ENCODE results near the gene THRSP.

Gene THRSP

DNA sequence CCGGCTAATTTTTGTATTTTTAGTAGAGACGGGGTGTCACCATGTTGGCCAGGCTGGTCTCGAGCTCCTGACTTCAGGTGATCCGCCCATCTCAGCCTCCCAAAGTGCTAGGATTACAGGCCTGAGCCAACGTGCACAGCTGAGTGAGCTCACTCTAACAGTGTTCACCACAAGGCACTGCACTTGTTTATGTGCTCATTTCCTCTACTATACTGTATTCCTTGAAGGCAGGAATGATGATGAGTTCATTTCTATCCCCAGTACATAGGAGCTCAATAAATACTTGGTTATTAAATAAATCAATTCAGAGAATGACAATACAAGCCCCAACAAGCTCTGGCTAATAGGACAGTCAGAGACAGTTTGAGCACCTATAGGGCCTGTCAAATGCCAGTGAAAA is 46.7 kb downstream of the THRSP start:
- Mint-ChIP-seq H3K4me3 (no peak overlapping the region), H3K36me3 (ENCODE audit: low read depth) (peaks cover 32% of the 10 kb centered on the region), H3K27me3 (ENCODE audit: low read depth) (no peaks in the 10 kb centered on the region), H3K9me3 (no peaks in the 10 kb centered on the region), H3K4me1 (ENCODE audit: low read depth) (no peaks in the 10 kb centered on the region), H3K27ac (no peak overlapping the region)
- no peak for DNase-seq (ENCODE audit: low spot score)

GRCh38 chr11:78110830-78111229 is 47.2 kb downstream of the THRSP start:
- Mint-ChIP-seq H3K27ac (no peak overlapping the region), H3K9me3 (no peaks in the 10 kb centered on the region), H3K4me3 (no peak overlapping the region), H3K4me1 (ENCODE audit: low read depth) (no peaks in the 10 kb centered on the region), H3K36me3 (ENCODE audit: low read depth) (peaks cover 34% of the 10 kb centered on the region), H3K27me3 (ENCODE audit: low read depth) (no peaks in the 10 kb centered on the region)
- DNase-seq (ENCODE audit: low spot score): no peak

- Mint-ChIP-seq H3K4me3 (no peak overlapping the region), H3K9me3 (no peaks in the 10 kb centered on the region), H3K27me3 (ENCODE audit: low read depth) (no peaks in the 10 kb centered on the region), H3K4me1 (ENCODE audit: low read depth) (no peaks in the 10 kb centered on the region), H3K36me3 (ENCODE audit: low read depth) (peaks cover 33% of the 10 kb centered on the region), H3K27ac (no peak overlapping the region)
- no peak for DNase-seq (ENCODE audit: low spot score)
These were observed 47.6 kb downstream of the THRSP start for GRCh38 chr11:78111298-78111697.

DNA sequence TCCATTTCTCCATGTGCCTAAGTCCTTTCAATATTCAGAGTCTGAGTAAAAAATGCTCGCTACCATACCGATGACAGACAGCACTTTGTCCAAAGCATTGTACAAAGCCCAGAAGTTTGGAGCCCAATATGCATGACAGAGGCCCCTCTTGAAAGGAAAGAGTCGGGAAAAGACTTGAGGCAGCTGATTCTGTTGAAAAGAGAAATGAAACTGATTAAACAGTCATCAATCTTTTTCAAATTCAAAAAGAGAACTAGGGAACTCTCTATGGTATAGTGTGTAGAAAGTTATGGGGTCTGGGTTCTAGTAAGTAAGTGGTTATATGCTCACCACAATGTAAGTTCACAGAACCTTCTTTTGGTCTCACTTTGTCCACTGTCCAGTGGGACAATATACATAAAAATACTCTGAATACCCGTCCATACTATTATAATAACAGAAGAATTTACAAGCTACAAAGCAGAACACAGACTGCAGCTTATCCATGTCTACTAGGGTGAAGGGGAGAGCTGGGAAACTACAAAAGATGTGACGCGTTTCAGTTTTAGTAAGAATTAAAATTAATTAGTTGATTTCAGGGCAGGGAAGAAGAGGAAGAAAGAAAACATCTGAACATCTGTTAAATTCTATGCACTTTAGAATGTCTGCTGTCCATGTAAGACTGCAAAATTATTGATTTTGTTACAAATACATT is 49.1 kb downstream of the THRSP start:
- Mint-ChIP-seq H3K27me3 (ENCODE audit: low read depth) (no peaks in the 10 kb centered on the region), H3K36me3 (ENCODE audit: low read depth) (peaks cover 30% of the 10 kb centered on the region), H3K27ac (no peak overlapping the region), H3K9me3 (no peaks in the 10 kb centered on the region), H3K4me3 (no peak overlapping the region), H3K4me1 (ENCODE audit: low read depth) (no peaks in the 10 kb centered on the region)
- no peak for DNase-seq (ENCODE audit: low spot score)

Data from T-helper 2 cell treated with Interferon-gamma antibody and Interleukin-4, amounts not matched to agents 5 μg/mL and 100 μg/mL, for 36 hours (primary cell).